ENCODE measurements around the gene METTL6. TPM values are rescaled to one million over a fixed set of nuclear protein-coding genes. Genes with fewer than 3 reads are reported as not detected.
"Not testable (repeated sequence)": the region's sequence is repeated elsewhere in the genome, so short reads cannot be mapped to it uniquely, and the experiment has no call there.

The METTL6 gene
- total and polyA plus RNA-seq, 10 of the 15 experiments (the other 5 are each of a cell fraction or from before 2014, with no cell fraction given) = 13.8 to 29.6 (median 20.8) TPM

DNA sequence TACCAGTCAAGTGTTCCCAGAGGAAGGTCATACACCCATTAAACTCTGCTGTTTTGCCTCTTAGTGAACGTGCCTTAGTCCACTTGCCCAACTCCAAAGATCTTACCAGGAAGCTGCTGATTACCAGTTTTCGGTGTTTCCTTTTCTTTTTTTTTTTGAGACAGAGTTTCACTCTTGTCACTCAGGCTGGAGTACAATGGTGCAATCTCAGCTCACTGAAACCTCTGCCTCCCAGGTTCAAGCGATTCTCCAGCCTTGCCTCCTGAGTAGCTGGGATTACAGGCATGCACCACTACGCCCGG lies 40.7 kb downstream of the METTL6 start:
- RAD21 ChIA-PET (ENCODE audit: unreplicated experiment) = interaction anchor here (1.1 kb wide), 1 partner anchor 16 kb away, joined by 4 read pairs; no protein-coding TSS in a partner anchor
- H4K20me1 ChIP-seq (ENCODE audit: control insufficient read depth, insufficient read depth); DNase-seq (ENCODE audit: low read depth, low spot score); intact Hi-C loops (cut with micrococcal nuclease; ENCODE audit: unreplicated experiment); BruUV-seq (replicated peaks); H3K36me3 ChIP-seq (ENCODE audit: control insufficient read depth in 2 of 2, insufficient read depth in 2 of 2, low read length in 1 of 2); H3K79me2 ChIP-seq (ENCODE audit: control insufficient read depth, insufficient read depth, low read length); H3K27me3 ChIP-seq (replicated peaks in 1 of 2; ENCODE audit: control insufficient read depth in 2 of 2, insufficient read depth in 2 of 2, low read length in 1 of 2); in situ Hi-C loops (cut with MboI); H3K4me2 ChIP-seq (ENCODE audit: control insufficient read depth, insufficient read depth); H3K9ac ChIP-seq (ENCODE audit: control insufficient read depth, insufficient read depth, low read length); H3K9me3 ChIP-seq (replicated peaks; ENCODE audit: control insufficient read depth, insufficient read depth, low read length); H3K4me3 ChIP-seq; ATAC-seq; FAIRE-seq; H2AFZ ChIP-seq (ENCODE audit: control insufficient read depth, low read depth, low read length): not testable (repeated sequence)
- Histone ChIP-seq H3K27ac (ENCODE audit: control insufficient read depth, insufficient read depth) (peak overlapping the region; percentile 93; the same call in 1 of the 2 replicates), H3K4me1 (ENCODE audit: control insufficient read depth, insufficient read depth, low read length) (peaks cover 79% of the 10 kb centered on the region)
- POLR2A ChIA-PET = interaction anchor here (0.7 to 1.2 kb wide), 3 partner anchors 29 to 32 kb away, joined by 3 to 4 read pairs (median 4); no protein-coding TSS in a partner anchor
- CTCF ChIA-PET = interaction anchor here (0.9 to 6.3 kb wide), 6 partner anchors 12 to 183 kb away, joined by 3 to 98 read pairs (median 16); no protein-coding TSS in a partner anchor
- SMC1A ChIA-PET (ENCODE audit: uncharacterized antibody, unreplicated experiment) = interaction anchor here (3.6 to 6.4 kb wide), 5 partner anchors 12 to 171 kb away, joined by 18 to 59 read pairs (median 30); no protein-coding TSS in a partner anchor
- 98% methylated on average over 4 of the region's 5 CpGs for WGBS (ENCODE audit: insufficient coverage, insufficient replicate concordance, low lambda C conversion rate, missing lambda C conversion rate)

DNA sequence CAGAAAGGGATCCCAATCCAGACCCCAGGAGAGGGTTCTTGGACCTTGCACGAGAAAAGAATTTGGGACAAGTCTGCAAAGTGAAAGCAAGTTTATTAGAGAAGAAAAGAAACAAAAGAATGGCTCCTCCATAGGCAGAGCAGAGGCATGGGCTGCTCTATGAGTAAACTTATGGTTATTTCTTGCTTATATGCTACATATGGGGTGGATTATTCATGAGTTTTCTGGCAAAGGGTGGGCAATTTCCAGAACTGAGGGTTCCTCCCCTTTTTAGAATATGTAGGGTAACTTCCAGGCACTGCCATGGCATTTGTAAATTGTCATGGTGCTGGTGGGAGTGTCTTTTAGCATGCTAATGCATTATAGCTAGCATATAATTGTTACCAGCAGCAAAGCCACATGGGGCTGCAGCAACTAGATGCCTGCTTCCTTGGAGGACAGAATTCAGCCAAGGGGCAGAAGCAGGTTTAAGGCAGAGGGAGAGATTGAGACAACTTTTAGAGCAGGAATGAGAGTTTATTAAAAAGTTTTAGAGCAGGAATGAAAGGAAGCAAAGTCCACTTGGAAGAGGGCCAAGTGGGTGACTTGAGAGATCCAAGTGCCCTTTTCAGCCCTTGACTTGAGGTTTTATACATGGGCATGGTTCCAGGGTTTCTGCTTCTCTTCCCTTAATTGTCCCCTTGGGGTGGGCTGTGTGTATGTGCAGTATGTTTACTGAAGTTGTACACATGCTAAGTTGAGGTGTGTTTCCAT lies 41.3 kb downstream of the METTL6 start:
- Histone ChIP-seq H3K36me3 (ENCODE audit: control insufficient read depth in 2 of 2, insufficient read depth in 2 of 2, low read length in 1 of 2) (no peaks in the 10 kb centered on the region), H3K4me1 (ENCODE audit: control insufficient read depth, insufficient read depth, low read length) (peaks cover 79% of the 10 kb centered on the region), H3K9ac (ENCODE audit: control insufficient read depth, insufficient read depth, low read length) (no peak overlapping the region), H4K20me1 (ENCODE audit: control insufficient read depth, insufficient read depth) (no peaks in the 10 kb centered on the region), H3K27me3 (replicated peaks in 1 of 2; ENCODE audit: control insufficient read depth in 2 of 2, insufficient read depth in 2 of 2, low read length in 1 of 2) (no peaks in the 10 kb centered on the region), H3K27ac (ENCODE audit: control insufficient read depth, insufficient read depth) (peak overlapping the region; percentile 93), H3K4me3 (peak overlapping the region; percentile 29; the same call in 1 of the 2 replicates), H3K9me3 (replicated peaks; ENCODE audit: control insufficient read depth, insufficient read depth, low read length) (peaks cover 9% of the 10 kb centered on the region), H3K4me2 (ENCODE audit: control insufficient read depth, insufficient read depth) (peak overlapping the region; percentile 73; the same call in 1 of the 2 replicates), H3K79me2 (ENCODE audit: control insufficient read depth, insufficient read depth, low read length) (no peaks in the 10 kb centered on the region), H2AFZ (ENCODE audit: control insufficient read depth, low read depth, low read length) (no peak overlapping the region)
- intact Hi-C loops (cut with micrococcal nuclease; ENCODE audit: unreplicated experiment) (loop anchor here (2.0 kb wide), 1 partner anchor 13 kb away; no protein-coding TSS in a partner anchor), in situ Hi-C loops (cut with MboI) (no loop called here)
- DNase-seq (ENCODE audit: low read depth, low spot score) (no peak), ATAC-seq (no peak), FAIRE-seq (no peak)
- SMC1A ChIA-PET (ENCODE audit: uncharacterized antibody, unreplicated experiment) = interaction anchor here (0.8 to 6.4 kb wide), 13 partner anchors 10 to 336 kb away, joined by 3 to 69 read pairs (median 8); no protein-coding TSS in a partner anchor
- no TSS peak for BruUV-seq (replicated peaks)
- POLR2A ChIA-PET = interaction anchor here (0.7 to 3.3 kb wide), 4 partner anchors 24 to 179 kb away, joined by 3 to 13 read pairs (median 5); no protein-coding TSS in a partner anchor
- WGBS (ENCODE audit: insufficient coverage, insufficient replicate concordance, low lambda C conversion rate, missing lambda C conversion rate) = 58% methylated on average over 1 of the region's 1 CpG
- RAD21 ChIA-PET (ENCODE audit: unreplicated experiment) = interaction anchor here (0.6 to 3.3 kb wide), 12 partner anchors 12 to 206 kb away, joined by 3 to 35 read pairs (median 14); partner anchors contain the start of gene CAPN7
- CTCF ChIA-PET = interaction anchor here (0.9 to 6.3 kb wide), 12 partner anchors 13 to 244 kb away, joined by 3 to 98 read pairs (median 11); no protein-coding TSS in a partner anchor
- TF ChIP-seq, protein P1, sequence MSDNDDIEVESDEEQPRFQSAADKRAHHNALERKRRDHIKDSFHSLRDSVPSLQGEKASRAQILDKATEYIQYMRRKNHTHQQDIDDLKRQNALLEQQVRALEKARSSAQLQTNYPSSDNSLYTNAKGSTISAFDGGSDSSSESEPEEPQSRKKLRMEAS (IDR thresholded peaks at IDR 0.05; ENCODE audit: low read depth, low read length) = no peak
- TF ChIP-seq, protein P2, sequence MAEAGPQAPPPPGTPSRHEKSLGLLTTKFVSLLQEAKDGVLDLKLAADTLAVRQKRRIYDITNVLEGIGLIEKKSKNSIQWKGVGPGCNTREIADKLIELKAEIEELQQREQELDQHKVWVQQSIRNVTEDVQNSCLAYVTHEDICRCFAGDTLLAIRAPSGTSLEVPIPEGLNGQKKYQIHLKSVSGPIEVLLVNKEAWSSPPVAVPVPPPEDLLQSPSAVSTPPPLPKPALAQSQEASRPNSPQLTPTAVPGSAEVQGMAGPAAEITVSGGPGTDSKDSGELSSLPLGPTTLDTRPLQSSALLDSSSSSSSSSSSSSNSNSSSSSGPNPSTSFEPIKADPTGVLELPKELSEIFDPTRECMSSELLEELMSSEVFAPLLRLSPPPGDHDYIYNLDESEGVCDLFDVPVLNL (IDR thresholded peaks at IDR 0.05; ENCODE audit: low read depth, low read length) = no peak
- no peak for TF ChIP-seq NR2C2 (IDR thresholded peaks at IDR 0.05; ENCODE audit: borderline replicate concordance, control insufficient read depth, insufficient read length, low read depth)
- no peak for TF ChIP-seq EED (IDR thresholded peaks at IDR 0.05; ENCODE audit: low read depth)
- no peak for TF ChIP-seq ZNF217 (IDR thresholded peaks at IDR 0.05)
- no peak for TF ChIP-seq CREB1 (IDR thresholded peaks at IDR 0.05; ENCODE audit: low read depth)
- TF ChIP-seq, protein P3, sequence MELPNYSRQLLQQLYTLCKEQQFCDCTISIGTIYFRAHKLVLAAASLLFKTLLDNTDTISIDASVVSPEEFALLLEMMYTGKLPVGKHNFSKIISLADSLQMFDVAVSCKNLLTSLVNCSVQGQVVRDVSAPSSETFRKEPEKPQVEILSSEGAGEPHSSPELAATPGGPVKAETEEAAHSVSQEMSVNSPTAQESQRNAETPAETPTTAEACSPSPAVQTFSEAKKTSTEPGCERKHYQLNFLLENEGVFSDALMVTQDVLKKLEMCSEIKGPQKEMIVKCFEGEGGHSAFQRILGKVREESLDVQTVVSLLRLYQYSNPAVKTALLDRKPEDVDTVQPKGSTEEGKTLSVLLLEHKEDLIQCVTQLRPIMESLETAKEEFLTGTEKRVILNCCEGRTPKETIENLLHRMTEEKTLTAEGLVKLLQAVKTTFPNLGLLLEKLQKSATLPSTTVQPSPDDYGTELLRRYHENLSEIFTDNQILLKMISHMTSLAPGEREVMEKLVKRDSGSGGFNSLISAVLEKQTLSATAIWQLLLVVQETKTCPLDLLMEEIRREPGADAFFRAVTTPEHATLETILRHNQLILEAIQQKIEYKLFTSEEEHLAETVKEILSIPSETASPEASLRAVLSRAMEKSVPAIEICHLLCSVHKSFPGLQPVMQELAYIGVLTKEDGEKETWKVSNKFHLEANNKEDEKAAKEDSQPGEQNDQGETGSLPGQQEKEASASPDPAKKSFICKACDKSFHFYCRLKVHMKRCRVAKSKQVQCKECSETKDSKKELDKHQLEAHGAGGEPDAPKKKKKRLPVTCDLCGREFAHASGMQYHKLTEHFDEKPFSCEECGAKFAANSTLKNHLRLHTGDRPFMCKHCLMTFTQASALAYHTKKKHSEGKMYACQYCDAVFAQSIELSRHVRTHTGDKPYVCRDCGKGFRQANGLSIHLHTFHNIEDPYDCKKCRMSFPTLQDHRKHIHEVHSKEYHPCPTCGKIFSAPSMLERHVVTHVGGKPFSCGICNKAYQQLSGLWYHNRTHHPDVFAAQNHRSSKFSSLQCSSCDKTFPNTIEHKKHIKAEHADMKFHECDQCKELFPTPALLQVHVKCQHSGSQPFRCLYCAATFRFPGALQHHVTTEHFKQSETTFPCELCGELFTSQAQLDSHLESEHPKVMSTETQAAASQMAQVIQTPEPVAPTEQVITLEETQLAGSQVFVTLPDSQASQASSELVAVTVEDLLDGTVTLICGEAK (IDR thresholded peaks at IDR 0.05; ENCODE audit: borderline replicate concordance) = no peak
